GM18868 (cell line): ENCODE measurements around the gene PSMD7.
"Not testable (repeated sequence)": the region's sequence is repeated elsewhere in the genome, so short reads cannot be mapped to it uniquely, and the experiment has no call there.

Experiments used
- ATAC-seq: cut with Tn5 transposase; IDR thresholded peaks from one replicate; pipeline ENCODE4 v1.9.1; 2021; ENCODE audit warnings: mild to moderate bottlenecking, moderate library complexity; ENCODE audit not compliant: unreplicated experiment

Gene PSMD7

DNA sequence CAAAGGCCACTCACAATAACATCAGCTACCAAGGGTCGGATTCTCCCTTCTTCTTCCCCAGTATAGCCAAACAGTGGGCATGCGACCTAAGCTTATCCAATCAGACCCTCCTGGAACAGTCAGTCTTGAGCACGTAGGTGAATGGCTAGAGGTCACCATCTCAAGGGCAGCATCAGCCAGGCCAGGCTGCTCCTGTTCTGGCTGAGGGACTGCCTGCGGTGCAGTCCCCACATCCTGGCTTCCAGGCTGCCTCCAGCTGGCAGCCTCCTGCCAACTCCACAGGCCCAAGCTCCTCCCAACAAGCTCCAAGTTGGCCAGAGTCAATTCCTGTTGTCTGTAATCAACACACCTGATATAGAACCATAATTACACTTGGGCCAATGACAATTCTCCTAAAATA lies 56.4 kb downstream of the PSMD7 start:
- ATAC-seq = not testable (repeated sequence)
